Stimulated activated CD4-positive, alpha-beta T cell treated with anti-CD3 and anti-CD28 coated beads, Interleukin-1b, Interleukin-23, amount 100 ng/mL, for 48 hours (primary cell): ENCODE results near the gene LRMDA.

Source experiments
- DNase-seq: peaks from one replicate; pipeline ENCODE4 v3.0.0-alpha.2; 2020

LRMDA gene

DNA sequence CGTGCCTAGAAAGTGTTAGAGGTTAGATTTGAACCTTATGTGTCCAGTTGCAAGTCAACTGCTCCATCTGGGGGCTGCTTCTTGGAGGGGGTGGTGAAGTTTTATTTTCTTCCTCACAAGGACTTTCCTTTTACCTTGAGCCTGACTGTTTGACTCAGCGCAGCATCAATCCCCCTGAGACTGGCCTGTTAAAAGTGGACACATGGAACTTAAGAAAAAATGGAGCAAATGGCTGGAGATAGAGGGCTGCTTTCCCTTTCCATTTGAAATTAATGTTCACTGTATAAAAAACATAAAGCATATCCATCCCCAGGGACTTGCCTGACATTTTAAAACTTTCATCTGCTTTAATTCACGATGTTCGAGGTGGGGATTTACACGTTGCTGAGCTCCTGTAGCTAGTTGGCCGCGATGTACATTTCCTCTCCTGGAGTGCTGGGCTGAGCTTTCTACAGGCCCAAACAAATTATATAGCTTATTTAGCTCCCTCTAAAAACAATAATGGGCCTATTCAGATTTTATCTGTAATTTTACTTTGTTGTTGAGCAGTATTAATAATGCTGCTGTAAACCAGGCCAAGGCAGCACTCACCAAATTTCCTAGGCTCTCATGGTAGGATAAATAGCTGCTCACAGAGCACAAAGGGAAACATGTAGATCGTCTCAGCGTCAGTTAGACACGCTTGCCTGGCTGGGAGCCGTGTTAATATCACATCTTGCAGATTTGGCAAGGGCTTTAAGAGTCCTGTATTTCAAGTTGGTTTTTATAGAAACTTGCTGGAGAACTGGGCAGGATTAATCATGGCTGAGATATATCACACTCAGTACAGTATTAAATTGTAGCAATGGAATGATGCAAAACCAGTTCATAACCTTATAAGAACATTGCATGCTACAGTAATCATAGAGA is 251.5 kb downstream of the LRMDA start:
- DNase-seq: no peak

DNA sequence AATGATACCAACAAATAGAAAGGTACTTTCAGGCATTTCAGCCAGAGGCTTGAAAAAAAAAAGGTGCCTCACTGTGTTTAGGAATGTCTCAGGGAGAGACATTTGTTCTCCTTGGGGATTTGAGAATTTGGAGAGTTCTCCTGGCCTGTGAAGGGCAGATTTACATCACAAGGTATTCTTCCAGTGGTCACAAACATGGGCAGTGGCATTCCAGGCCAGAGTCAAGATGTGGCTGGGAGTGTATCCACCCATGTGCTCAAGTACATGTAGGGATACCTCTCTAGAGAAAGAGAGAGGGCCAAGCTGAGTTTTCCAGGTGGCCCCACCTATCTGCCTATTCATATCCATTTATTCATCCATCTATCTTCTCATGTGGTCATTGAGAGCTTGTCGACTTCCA is 253.8 kb downstream of the LRMDA start:
- DNase-seq: no peak

DNA sequence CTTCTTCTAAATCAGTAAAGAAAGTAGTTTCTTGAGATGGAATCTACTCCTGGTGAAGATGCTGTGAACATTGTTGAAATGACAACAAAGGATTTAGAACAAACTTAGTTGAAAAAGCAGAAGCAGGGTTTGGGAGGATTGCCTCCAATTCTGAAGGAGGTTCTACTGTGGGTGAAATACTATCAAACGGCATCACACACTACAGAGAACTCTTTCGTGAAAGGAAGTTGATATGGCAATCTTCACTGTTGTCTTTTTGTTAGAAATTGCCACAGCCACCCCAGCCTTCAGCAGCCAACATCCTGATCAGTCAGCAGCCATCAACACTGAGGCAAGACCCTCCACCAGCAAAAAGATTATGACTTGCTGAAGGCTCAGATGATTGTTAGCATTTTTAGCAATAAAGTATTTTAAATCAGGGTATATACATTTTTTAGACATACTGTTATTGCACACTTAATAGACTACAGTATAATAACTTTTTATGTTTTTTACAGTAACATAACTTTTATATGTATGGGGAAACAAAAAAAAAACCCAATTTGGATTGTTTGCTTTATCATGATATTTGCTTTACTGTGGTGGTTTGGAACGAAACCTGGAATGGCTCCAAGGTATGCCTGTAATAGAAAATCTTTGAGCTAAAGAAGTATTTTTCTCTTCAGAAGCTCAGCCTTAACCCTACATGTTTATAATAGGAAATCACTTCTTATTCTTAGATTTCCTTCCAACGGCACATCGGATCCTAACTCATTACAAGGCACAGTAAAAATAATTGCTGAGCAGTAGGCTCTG is 257.3 kb downstream of the LRMDA start:
- no peak for DNase-seq

DNA sequence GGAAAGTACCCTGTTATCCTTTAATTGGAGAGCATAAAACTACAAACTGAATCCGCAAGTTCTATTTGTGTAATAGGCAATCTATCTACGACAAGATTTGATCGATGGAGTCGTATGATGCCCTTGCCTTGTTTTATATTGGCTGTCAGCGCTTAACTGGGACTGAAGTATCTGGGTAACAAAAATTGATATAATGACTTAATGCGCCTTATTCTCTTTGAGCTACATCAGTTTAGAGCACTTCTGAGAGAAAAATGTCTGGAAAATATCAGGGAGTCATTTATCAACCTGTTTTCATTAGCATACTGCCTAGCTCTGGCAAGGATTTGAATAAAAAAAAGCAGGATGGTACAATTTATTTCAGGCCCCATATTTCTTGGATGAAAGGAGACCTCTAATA is 262.1 kb downstream of the LRMDA start:
- DNase-seq: no peak

DNA sequence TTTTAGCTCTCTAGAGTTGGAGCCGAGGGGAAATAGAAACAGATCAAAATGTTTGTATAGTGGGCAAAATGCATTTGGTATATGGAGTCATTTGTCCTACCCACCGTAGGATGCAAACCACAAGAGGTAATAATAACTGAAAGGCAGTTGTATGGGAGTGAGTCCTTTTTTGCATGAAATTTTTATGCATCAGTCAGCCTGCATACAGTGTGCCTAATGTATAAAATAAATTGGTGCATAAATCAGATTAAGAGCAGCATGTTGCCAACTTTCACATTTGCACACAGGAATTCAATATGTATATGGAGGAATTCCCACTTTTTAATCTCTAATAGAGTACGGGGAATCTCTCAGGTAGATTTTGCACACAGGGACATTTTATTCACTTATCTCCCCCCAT is 262.8 kb downstream of the LRMDA start:
- DNase-seq: no peak

DNA sequence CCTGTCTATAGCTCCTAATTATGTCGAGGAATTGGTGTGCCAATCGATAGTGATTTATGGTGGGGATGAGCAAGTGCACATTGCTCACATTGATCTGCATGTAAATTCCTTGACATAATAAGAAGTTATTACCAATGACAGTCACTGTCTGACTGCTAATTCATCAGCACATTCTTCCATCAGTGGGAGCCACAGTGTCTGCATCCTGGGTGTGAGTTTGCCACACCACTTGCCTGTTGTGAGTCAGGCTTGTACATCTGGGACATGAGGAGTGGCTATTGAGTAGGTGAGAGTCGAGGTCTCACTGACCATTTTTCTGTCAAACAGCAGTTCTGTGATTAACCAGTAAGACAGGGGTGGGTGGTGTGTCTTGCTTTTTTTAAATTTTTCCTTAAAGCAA is 263.4 kb downstream of the LRMDA start:
- DNase-seq: no peak

DNA sequence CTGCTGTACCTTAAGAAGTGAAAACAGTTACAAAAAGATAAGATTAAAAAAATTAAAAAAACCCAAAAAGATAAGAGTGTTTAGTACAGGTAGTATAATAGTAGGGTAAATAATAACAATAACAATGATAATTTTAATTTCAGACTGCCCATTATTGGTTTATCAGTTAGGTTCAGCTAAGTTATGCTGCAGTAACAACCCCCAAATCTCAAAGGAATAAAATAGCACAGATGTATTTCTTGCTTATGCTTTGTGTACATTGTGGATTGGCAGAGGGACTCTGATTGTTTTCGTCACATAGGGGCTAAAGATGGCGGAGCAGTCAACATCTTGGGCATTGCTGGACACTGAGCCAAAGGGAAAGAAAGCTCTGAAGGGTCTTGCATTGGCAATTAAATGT is 264.6 kb downstream of the LRMDA start:
- no peak for DNase-seq

DNA sequence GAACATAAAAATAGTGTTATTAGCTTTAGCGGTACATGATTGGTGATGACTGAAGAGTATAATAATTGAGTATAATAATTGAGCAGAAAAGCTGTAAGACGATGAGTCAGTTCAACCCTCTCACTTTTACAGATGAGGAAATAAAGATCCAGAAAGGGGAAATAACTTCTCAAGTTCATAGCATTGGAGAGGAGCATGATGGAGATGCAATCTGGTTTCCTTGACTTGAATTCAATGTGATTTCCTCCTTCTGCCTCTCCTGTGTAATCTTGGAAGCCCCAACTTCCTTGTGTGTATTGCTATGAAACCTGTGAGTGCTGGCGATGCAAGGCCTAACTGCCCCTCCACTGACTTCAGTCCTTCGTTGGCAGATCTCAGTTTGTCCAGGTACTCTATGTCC is 265.1 kb downstream of the LRMDA start:
- DNase-seq: no peak

DNA sequence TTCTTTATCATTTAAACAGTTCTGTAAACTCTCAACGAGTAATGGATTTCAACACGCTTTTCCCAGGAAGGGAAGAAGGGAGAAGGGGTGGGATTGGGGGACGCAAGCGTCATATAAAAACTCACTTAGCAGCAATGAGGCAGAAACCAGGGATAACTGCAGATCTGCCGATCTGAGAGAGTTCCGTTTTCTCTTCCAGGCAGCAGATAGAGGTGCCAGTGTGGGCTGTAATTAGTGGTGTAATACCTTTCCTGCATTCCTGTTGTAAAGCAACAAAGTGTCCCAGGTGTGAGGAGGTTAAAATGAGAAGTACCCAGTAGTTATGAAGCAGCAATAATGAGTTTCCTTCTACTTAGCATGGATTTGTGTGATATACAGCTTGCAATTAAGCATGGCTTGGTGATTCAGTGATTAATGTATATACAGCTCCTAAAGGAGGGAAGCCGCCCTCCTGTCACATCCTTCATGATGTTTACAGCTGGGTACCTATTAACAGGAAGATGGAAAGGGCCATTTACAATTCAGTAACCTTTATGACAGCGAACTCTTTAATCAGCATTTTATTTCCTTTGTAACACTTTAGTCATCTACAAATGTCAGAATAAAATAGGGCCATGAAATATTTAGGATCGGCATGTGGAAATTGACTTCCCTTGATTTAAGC is 271.9 kb downstream of the LRMDA start:
- no peak for DNase-seq

DNA sequence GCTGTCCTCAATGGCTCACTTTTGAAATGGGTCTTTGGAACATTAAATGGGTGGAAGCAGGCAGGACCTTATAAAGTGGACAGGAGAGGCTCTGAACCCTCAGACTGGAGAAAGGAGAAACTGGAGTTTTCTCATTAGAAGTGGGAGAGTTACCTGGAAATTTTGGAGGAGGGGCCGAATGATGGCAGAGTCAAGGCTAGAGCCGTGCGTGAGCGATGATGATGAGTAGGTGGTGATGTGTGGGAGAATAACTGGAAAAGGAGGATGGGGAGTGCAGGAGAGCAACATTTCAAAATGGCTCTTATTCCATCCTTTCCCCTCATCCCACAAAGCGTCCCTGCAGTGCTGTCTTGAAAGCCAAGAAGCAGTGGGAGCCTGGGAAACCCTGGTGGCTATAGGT is 274.0 kb downstream of the LRMDA start:
- DNase-seq: no peak

DNA sequence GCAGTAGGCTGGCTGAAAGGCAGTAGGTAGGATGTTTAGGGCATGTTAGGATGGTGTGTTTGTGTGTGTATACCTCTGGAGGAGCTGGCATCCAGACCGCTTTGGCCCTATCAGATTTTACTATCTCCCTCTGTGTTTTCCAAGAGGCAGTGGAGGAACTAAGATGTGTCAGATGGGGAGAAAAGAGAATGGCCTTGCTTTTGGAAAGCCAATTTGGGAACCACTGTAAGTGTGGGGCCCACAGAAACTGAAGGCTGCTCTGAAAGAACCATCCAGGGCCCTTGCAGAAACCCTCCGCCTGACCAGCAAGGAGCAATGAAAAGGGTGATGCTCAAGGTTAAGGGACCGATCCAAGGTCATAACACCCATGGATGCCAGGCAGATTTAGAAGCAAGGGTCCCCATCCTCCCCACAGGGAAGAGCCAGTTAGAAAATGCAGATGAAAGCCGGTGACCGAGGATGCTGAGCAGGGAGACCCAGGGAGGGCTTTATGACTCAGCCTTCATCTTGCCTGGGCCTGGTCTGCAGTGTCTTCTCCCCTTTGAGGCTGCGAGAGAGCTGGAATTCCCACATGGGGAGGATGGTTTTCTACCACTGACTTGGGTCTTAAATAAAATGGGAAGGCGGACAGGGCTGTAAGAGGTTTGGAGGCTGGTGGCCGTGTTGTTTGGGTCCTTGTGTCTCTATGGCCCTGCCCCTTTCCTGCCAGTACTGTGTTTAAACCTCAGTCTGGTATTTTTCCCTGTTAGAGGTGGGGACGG is 275.8 kb downstream of the LRMDA start:
- DNase-seq: no peak

DNA sequence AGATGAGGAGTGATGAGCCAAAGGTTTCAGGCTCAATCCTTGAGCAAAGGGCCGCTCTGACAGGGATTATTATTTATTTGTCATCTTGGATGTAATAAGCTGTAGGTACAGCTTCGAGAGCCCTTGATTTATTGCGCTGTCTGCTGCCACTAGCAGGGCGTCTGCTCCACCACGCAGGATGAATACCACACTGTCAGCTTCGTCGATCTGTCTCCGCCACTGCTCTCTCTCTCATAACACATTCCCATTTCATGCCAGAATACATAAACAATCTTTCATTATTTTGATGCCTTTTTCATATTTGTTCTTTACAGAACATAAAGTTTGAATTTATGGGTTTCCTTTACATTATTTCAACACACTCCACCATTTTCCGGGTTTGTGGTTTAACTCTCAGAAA is 276.6 kb downstream of the LRMDA start:
- no peak for DNase-seq

DNA sequence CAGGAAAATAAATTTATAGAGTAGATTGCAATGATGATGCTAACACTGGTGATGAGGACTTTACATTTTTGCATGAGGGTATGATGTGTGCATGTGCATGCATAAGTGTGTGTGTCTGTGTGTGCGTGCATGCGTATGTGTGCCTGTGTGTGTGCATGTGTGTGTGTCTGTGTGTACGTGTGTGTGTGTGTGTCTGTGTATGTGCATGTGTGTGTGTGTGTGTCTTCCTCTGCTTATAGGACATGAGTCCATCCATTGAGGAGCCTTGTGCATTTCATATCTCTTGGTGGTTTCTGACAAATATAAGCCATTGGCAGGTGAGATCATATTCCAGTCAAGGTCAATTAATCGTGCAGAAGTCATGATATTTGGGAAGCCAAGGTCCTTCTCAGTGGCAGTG is 277.8 kb downstream of the LRMDA start:
- DNase-seq: no peak

DNA sequence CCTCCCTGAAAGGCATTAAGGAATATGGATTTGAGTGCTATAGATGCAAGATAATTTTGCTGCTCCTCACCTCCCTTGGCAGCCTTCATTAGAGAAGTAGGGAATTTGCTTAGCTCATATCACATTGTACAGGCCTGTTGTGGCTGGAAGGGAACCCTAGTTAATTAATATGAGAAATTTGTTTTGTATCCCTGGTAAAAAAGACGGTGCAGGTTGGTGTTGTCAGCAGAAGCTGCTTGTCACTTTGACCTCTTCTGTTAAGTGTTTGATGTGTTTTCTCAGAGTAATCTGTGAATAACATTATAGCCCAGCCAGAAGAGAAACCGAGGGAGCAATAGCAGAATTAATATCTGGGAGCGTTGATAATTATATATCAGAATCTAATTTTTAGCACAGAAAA is 278.4 kb downstream of the LRMDA start:
- DNase-seq: no peak

DNA sequence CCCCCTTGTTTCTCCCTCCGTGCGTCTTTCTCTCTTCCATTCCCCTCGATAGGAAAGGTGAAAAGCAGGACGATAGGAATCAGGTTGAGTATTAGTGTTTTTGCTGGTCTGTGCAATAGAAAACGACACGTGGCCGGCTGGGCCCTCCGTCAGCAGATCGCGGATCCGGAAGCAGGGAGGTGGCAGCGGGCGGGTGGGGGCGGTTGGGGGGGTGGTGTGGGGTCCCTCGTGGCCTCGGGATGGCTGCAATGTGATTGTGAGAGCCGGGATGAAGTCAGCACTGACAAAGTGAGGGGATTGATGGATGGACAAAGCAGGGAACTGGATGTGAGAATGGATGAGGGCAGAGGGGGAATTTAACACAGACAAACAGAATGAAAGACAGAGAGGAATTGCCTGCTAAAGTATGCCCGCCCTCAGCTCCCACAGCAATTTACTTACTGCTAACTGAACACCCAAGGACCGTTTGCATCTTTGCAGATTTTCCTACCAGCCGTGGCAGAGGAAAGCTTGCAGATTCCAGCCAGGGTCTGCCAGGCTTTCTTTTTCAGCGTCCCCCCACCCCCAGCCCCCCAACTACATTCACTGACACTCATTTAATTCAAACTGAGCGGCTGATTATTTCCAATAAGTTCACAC is 280.9 kb downstream of the LRMDA start:
- DNase-seq: no peak

DNA sequence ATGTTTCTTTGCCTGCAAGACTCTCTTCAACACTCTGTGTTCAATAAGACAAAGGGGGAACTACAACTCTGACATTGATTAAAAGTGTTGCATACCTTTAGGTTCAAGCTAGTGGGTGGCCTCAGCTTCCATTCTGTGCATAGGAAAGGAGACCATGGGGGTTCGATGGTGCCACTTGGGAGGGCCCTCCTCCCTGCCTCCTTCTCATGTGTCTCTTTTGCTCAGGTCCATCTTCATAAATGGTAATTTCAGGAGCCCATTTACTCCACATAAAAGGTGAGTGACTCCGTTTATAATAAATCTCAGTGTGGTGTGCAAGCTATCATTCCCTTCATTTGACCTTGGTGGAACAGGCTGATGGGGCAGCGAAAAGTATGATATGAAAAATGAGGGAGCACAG is 285.1 kb downstream of the LRMDA start:
- no peak for DNase-seq

DNA sequence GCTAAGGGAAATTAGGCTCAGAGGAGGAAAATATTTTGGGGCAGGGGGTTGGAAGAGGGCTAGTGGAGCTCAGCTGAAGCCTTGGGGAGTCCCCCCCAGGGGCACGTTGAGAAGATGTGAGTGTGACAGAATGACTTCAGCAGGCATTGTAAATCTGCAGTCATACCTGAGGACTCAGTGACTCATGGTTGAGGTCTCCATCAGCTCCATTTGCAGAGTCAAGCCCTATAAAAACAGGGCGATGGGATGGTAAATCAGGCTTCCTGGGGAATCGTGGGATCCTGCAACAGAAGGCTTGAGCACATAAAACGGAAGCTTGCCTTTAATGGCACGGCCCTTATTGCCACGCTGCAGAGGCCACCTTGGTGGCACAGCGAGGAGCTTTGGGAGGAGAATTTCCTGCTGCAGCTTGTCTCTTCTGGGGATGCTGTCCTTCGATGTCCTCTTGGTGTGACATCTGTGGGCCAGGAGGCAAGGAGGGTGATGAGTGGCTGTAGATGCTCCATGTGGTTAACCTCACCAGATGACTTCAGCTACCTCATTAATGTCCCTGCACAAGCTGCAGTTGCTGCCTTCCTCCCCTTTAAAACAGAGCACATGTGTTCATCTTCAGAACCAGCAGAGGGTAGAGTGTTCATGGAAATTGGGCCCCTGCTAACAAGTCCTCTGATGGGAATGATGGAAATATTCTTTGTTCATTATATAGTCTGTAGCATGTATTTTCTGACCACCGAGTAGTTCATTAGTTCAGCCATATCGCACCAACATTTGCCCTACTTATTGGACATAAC is 285.9 kb downstream of the LRMDA start:
- no peak for DNase-seq

DNA sequence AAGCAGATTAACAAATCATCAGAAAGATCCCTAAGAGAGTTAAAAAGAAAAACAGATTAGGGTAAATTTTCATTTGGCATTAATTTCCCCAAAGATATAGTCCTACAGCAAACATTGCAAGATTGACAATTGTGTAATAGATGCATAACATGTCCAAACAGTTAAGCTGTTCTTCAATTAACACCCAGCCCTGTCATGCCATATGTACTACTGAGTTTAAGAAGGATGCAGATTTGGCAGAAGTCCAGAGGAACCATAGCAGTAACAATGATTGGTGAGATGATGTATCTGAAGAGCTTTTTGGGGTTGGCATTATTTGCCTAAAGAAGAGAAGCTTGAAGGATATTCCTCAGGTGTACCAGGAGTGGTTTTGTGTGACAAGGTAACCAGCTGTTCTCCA is 287.6 kb downstream of the LRMDA start:
- DNase-seq: no peak

DNA sequence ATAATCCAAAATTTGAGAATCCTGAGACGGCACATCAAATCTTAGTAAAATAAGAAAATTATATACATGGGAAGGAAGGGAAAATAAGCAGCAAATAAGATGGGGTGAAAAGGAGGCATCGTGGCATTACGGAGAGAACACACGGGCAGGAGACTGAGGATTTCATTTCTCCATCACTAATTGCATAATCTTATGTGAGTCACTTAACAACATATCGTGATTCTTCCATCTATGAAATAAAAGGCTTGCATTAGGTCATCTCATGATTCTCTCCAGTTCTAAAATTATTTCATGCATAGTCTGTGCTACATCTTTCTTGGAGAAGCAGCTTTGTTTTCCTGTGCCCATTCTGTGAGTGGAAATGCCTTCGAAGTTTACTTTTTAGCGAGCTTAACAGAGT is 288.7 kb downstream of the LRMDA start:
- no peak for DNase-seq

DNA sequence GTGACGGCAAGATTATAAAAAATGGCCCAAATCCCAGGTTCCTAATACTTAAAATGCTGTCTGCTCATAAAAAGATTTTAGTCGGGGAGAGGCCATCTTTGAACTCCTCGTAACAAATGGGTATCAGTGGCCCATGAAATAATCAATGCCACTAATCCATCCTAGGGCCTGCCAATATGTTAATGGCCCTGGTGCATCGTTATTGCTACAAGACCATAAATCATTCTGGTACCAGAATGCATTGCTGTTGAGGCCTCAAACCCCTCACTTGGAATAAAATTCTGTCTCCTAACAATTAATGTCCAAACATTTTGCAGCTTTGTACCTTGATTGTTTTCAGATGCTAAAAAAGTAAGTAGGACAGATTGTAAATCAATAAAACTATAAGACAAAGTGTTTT is 290.6 kb downstream of the LRMDA start:
- DNase-seq: no peak

DNA sequence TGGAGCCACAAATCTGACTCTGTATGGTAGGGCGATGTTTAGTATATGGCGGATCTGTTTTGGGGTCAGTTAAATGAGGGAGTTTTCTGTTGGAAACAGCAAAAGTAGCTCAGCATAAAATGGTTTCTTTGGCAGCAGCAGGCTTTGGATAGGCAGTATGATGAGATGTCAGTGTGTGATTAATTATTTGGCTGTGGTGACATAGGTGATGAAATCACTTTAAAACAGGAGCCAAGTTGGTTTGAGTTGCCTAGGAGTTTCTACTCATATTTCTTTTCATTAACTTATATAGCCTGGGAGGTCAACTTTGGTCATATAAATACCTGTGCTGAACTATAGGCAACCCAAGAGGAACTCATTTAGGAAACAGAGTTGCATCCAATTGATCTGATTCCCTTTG is 291.2 kb downstream of the LRMDA start:
- DNase-seq: no peak
